HEK293 (cell line): ENCODE data around the gene SHISAL1.

ENCODE experiments used
- CTCF ChIA-PET: fragments of 350-600 bp; formaldehyde crosslinking; extraction: SDS; loops from one replicate; lab custom pipeline; 2021; ENCODE audit warnings: antibody characterized with exemption; lab: Yijun Ruan, JAX
- POLR2A ChIA-PET: fragments of 300-600 bp; formaldehyde crosslinking; extraction: SDS; loops from one replicate; lab custom pipeline; 2020; ENCODE audit warnings: antibody characterized with exemption, inconsistent platforms; lab: Yijun Ruan, JAX
- H3K27ac ChIP-seq: fragments of 200-500 bp; sonication (Bioruptor generic); 2 replicates; pipeline ENCODE4 v1.5.1; 2014; ENCODE audit warnings: low read depth, low read length, control low read depth, inconsistent platforms; ENCODE audit errors: extremely low read depth
- H3K36me3 ChIP-seq, 2 experiments: fragments of 200-500 bp in 1 of 2; sonication (Bioruptor generic) in 1 of 2; 1 replicate in 1 of 2; 2 replicates in 1 of 2; pipeline ENCODE4 v1.5.1; 2014 to 2017; ENCODE audit warnings: inconsistent platforms in 2 of 2, low read length in 2 of 2; ENCODE audit not compliant: control insufficient read depth in 2 of 2, insufficient read depth in 1 of 2
- H3K4me1 ChIP-seq: fragments of 200-500 bp; sonication (Bioruptor generic); 2 replicates; pipeline ENCODE4 v1.5.1; 2014; ENCODE audit warnings: mild to moderate bottlenecking, low read length, inconsistent platforms; ENCODE audit not compliant: control insufficient read depth, insufficient read depth
- H3K4me3 ChIP-seq: 2 replicates; pipeline ENCODE4 v1.5.1; 2011; ENCODE audit warnings: low read depth, mild to moderate bottlenecking, control low read depth, low read length, moderate library complexity
- H3K9me3 ChIP-seq: fragments of 200-500 bp; sonication (Bioruptor generic); 2 replicates; pipeline ENCODE4 v1.5.1; 2014; ENCODE audit warnings: low read depth, low read length, inconsistent platforms; ENCODE audit not compliant: control insufficient read depth, insufficient read depth
- BCL6B ChIP-seq: fragments of 450-650 bp; formaldehyde crosslinking; IDR thresholded peaks from 2 replicates; pipeline ENCODE4 v1.5.1; 2017; ENCODE audit warnings: missing biosample characterization, missing genetic modification characterization
- FEZF1 ChIP-seq: fragments of 450-650 bp; formaldehyde crosslinking; IDR thresholded peaks from 2 replicates; pipeline ENCODE4 v1.5.1; 2016; ENCODE audit warnings: missing biosample characterization, missing genetic modification characterization
- KLF17 ChIP-seq: fragments of 450-650 bp; formaldehyde crosslinking; IDR thresholded peaks from 2 replicates; pipeline ENCODE4 v1.5.1; 2016; ENCODE audit warnings: missing biosample characterization, missing genetic modification characterization
- SP7 ChIP-seq: fragments of 450-650 bp; formaldehyde crosslinking; IDR thresholded peaks from 2 replicates; pipeline ENCODE4 v1.5.1; 2016; ENCODE audit warnings: missing biosample characterization, missing genetic modification characterization
- ZBTB6 ChIP-seq: fragments of 450-650 bp; formaldehyde crosslinking; IDR thresholded peaks from 2 replicates; pipeline ENCODE4 v1.5.1; 2017; ENCODE audit warnings: missing biosample characterization, missing genetic modification characterization
- ZBTB8A ChIP-seq: fragments of 450-650 bp; formaldehyde crosslinking; IDR thresholded peaks from 2 replicates; pipeline ENCODE4 v1.5.1; 2016; ENCODE audit warnings: missing biosample characterization, missing genetic modification characterization
- ZFHX2 ChIP-seq: fragments of 450-650 bp; formaldehyde crosslinking; conservative IDR thresholded peaks from 2 replicates; pipeline ENCODE4 v1.5.1; 2016; ENCODE audit warnings: missing biosample characterization, missing genetic modification characterization
- ZFP69B ChIP-seq: fragments of 450-650 bp; formaldehyde crosslinking; IDR thresholded peaks from 2 replicates; pipeline ENCODE4 v1.5.1; 2016; ENCODE audit warnings: missing biosample characterization, missing genetic modification characterization
- ZNF184 ChIP-seq: fragments of 450-650 bp; IDR thresholded peaks from 2 replicates; pipeline ENCODE4 v1.5.1; 2018; ENCODE audit warnings: missing biosample characterization, mild to moderate bottlenecking, missing genetic modification characterization
- ZNF341 ChIP-seq: fragments of 450-650 bp; formaldehyde crosslinking; IDR thresholded peaks from 2 replicates; pipeline ENCODE4; 2016; ENCODE audit warnings: low read depth, missing biosample characterization, missing genetic modification characterization
- ZNF366 ChIP-seq: fragments of 450-650 bp; formaldehyde crosslinking; conservative IDR thresholded peaks from 2 replicates; pipeline ENCODE4 v1.5.1; 2016; ENCODE audit warnings: missing biosample characterization, missing genetic modification characterization
- ZNF416 ChIP-seq: fragments of 450-650 bp; formaldehyde crosslinking; IDR thresholded peaks from 2 replicates; pipeline ENCODE4 v1.5.1; 2016; ENCODE audit warnings: missing biosample characterization, missing genetic modification characterization
- ZNF423 ChIP-seq: fragments of 450-650 bp; formaldehyde crosslinking; IDR thresholded peaks from 2 replicates; pipeline ENCODE4 v1.5.1; 2016; ENCODE audit warnings: missing biosample characterization, missing genetic modification characterization
- ZNF621 ChIP-seq: fragments of 450-650 bp; formaldehyde crosslinking; IDR thresholded peaks from 2 replicates; pipeline ENCODE4 v1.5.1; 2017; ENCODE audit warnings: missing biosample characterization, missing genetic modification characterization
- ZNF664 ChIP-seq: fragments of 450-650 bp; formaldehyde crosslinking; IDR thresholded peaks from 2 replicates; pipeline ENCODE4 v1.5.1; 2016; ENCODE audit warnings: missing biosample characterization, missing genetic modification characterization
- ZNF670 ChIP-seq: fragments of 450-650 bp; formaldehyde crosslinking; IDR thresholded peaks from 2 replicates; pipeline ENCODE4 v1.5.1; 2016; ENCODE audit warnings: missing biosample characterization, missing genetic modification characterization, low read depth
- ZNF692 ChIP-seq: fragments of 450-650 bp; formaldehyde crosslinking; IDR thresholded peaks from 2 replicates; pipeline ENCODE4 v1.5.1; 2016; ENCODE audit warnings: missing biosample characterization, missing genetic modification characterization
- ZNF707 ChIP-seq: fragments of 450-650 bp; formaldehyde crosslinking; IDR thresholded peaks from 2 replicates; pipeline ENCODE4 v1.5.1; 2016; ENCODE audit warnings: missing biosample characterization, missing genetic modification characterization
- ZNF837 ChIP-seq: fragments of 450-650 bp; formaldehyde crosslinking; IDR thresholded peaks from 2 replicates; pipeline ENCODE4 v1.5.1; 2016; ENCODE audit warnings: missing biosample characterization, missing genetic modification characterization

The SHISAL1 gene

GRCh38 chr22:44317886-44318637, 5.3 kb upstream of the SHISAL1 start (continued):
- TF ChIP-seq ZBTB6 (no peak), ZNF341 (tag by site-specific recombination) (no peak)

GRCh38 chr22:44317123-44317444, 4.3 kb upstream of the SHISAL1 start:
- ChIA-PET POLR2A (no interaction called here), CTCF (interaction anchor here (0.6 to 0.7 kb wide), 2 partner anchors 12 to 65 kb away, joined by 3 to 4 read pairs; no protein-coding TSS in a partner anchor)
- Histone ChIP-seq H3K36me3 (no peaks in the 10 kb centered on the region), H3K9me3 (no peaks in the 10 kb centered on the region), H3K4me3 (no peak overlapping the region), H3K27ac (no peak overlapping the region), H3K4me1 (no peaks in the 10 kb centered on the region)
- TF ChIP-seq ZNF366 (tag by site-specific recombination) (no peak), ZFHX2 (tag by site-specific recombination) (peak; percentile 33; the same call in 1 of the 2 replicates), SP7 (no peak)

- Histone ChIP-seq H3K9me3 (no peaks in the 10 kb centered on the region), H3K27ac (no peak overlapping the region), H3K36me3 (no peaks in the 10 kb centered on the region), H3K4me1 (no peaks in the 10 kb centered on the region), H3K4me3 (no peak overlapping the region)
- TF ChIP-seq FEZF1 (tag by site-specific recombination) (no peak), KLF17 (tag by site-specific recombination) (no peak), ZNF692 (tag by site-specific recombination) (no peak), BCL6B (no peak), ZNF621 (tag by site-specific recombination) (no peak), ZFP69B (tag by site-specific recombination) (no peak), ZNF416 (tag by site-specific recombination) (no peak)
- ChIA-PET CTCF (interaction anchor here (0.6 to 0.7 kb wide), 2 partner anchors 11 to 66 kb away, joined by 3 to 4 read pairs; no protein-coding TSS in a partner anchor), POLR2A (no interaction called here)
Observed at GRCh38 chr22:44316393-44317122, 3.8 kb upstream of the SHISAL1 start.

- Histone ChIP-seq H3K36me3 (no peaks in the 10 kb centered on the region), H3K27ac (no peak overlapping the region), H3K4me3 (no peak overlapping the region), H3K4me1 (no peaks in the 10 kb centered on the region; the same call in 1 of the 2 replicates), H3K9me3 (no peaks in the 10 kb centered on the region)
- POLR2A ChIA-PET: no interaction called here
- no peak for TF ChIP-seq ZNF707 (tag by site-specific recombination)
- TF ChIP-seq ZNF423 (tag by site-specific recombination): no peak
- no peak for TF ChIP-seq ZNF184 (tag by site-specific recombination)
- no peak for TF ChIP-seq ZBTB8A (tag by site-specific recombination)
- no peak for TF ChIP-seq ZNF670 (tag by site-specific recombination)
- no peak for TF ChIP-seq ZBTB6
- TF ChIP-seq ZNF837 (tag by site-specific recombination): no peak
- TF ChIP-seq ZNF664 (tag by site-specific recombination): no peak
- TF ChIP-seq, all 188 proteins: peak for 0
- CTCF ChIA-PET: no interaction called here
Observed at GRCh38 chr22:44314425-44315067, 1.8 kb upstream of the SHISAL1 start.
